H9 (cell line): ENCODE data around the gene CRIP2. TPM values are rescaled to one million over a fixed set of nuclear protein-coding genes. Genes with fewer than 3 reads are reported as not detected.

ENCODE experiments used
- DNase-seq: peaks from one replicate; pipeline ENCODE4 v3.0.0-alpha.2; 2017
- H2AFZ ChIP-seq: one replicate; pipeline ENCODE4 v1.6.1; 2013; ENCODE audit warnings: mild to moderate bottlenecking, low read length, control low read depth, moderate library complexity
- H2AK5ac ChIP-seq: 2 replicates; pipeline ENCODE4 v1.6.1; 2013; ENCODE audit warnings: low read length, control low read depth, mixed read lengths; ENCODE audit not compliant: insufficient read length
- H2BK120ac ChIP-seq: one replicate; pipeline ENCODE4 v1.6.1; 2013; ENCODE audit warnings: low read depth, mild to moderate bottlenecking, low read length, control low read depth, inconsistent platforms; ENCODE audit not compliant: poor library complexity, severe bottlenecking
- H2BK12ac ChIP-seq: 2 replicates; pipeline ENCODE4 v1.6.1; 2013; ENCODE audit warnings: low read length, control low read depth, mixed read lengths, low read depth; ENCODE audit not compliant: insufficient read length
- H2BK15ac ChIP-seq: 2 replicates; pipeline ENCODE4 v1.6.1; 2013; ENCODE audit warnings: low read depth, low read length, control low read depth
- H2BK20ac ChIP-seq: one replicate; pipeline ENCODE4 v1.6.1; 2013; ENCODE audit warnings: low read depth, mild to moderate bottlenecking, low read length, control low read depth, inconsistent platforms; ENCODE audit not compliant: poor library complexity, severe bottlenecking
- H2BK5ac ChIP-seq: 2 replicates; pipeline ENCODE4 v1.6.1; 2013; ENCODE audit warnings: low read length, control low read depth, mixed read lengths; ENCODE audit not compliant: insufficient read length
- H3K14ac ChIP-seq: 2 replicates; pipeline ENCODE4 v1.6.1; 2013; ENCODE audit warnings: low read length, control low read depth; ENCODE audit not compliant: insufficient read depth
- H3K18ac ChIP-seq: 2 replicates; pipeline ENCODE4 v1.6.1; 2013; ENCODE audit warnings: low read depth, mild to moderate bottlenecking, mixed read lengths, low read length, control low read depth; ENCODE audit not compliant: insufficient read length
- H3K23ac ChIP-seq: 2 replicates; pipeline ENCODE4 v1.6.1; 2013; ENCODE audit warnings: low read length, control low read depth, mixed read lengths, low read depth; ENCODE audit not compliant: insufficient read length
- H3K23me2 ChIP-seq: 2 replicates; pipeline ENCODE4 v1.6.1; 2013; ENCODE audit warnings: low read depth, mild to moderate bottlenecking, mixed read lengths, low read length, control low read depth; ENCODE audit not compliant: insufficient read length, poor library complexity, severe bottlenecking
- H3K27ac ChIP-seq: 2 replicates; pipeline ENCODE4 v1.5.1; 2013; ENCODE audit warnings: low read length, control low read depth, mixed read lengths, low read depth; ENCODE audit not compliant: insufficient read length
- H3K27me3 ChIP-seq: 2 replicates; pipeline ENCODE4 v1.6.1; 2013; ENCODE audit warnings: low read length, control low read depth, inconsistent platforms; ENCODE audit not compliant: insufficient read depth
- H3K4ac ChIP-seq: 2 replicates; pipeline ENCODE4 v1.6.1; 2013; ENCODE audit warnings: low read depth, mild to moderate bottlenecking, control low read depth, inconsistent platforms, low read length, moderate library complexity
- H3K4me1 ChIP-seq: 2 replicates; pipeline ENCODE4 v1.6.1; 2013; ENCODE audit warnings: low read length, control low read depth, inconsistent platforms; ENCODE audit not compliant: insufficient read depth
- H3K4me2 ChIP-seq: 2 replicates; pipeline ENCODE4 v1.6.1; 2013; ENCODE audit warnings: low read length, control low read depth, mixed read lengths; ENCODE audit not compliant: insufficient read length, insufficient read depth
- H3K56ac ChIP-seq: 2 replicates; pipeline ENCODE4 v1.6.1; 2013; ENCODE audit warnings: low read depth, mild to moderate bottlenecking, mixed read lengths, low read length, control low read depth; ENCODE audit not compliant: insufficient read length
- H3K79me1 ChIP-seq: 2 replicates; pipeline ENCODE4 v1.6.1; 2013; ENCODE audit warnings: low read depth, mild to moderate bottlenecking, moderate library complexity, low read length, control low read depth, inconsistent platforms; ENCODE audit not compliant: insufficient read depth, poor library complexity, severe bottlenecking
- H3K79me2 ChIP-seq: 2 replicates; pipeline ENCODE4 v1.6.1; 2013; ENCODE audit warnings: low read length, control low read depth, inconsistent platforms; ENCODE audit not compliant: insufficient read depth
- H3K9ac ChIP-seq: 2 replicates; pipeline ENCODE4 v1.6.1; 2013; ENCODE audit warnings: low read length, control low read depth, mixed read lengths; ENCODE audit not compliant: insufficient read length; ENCODE audit errors: extremely low read depth
- H3K9me3 ChIP-seq: one replicate; pipeline ENCODE4 v1.6.1; 2013; ENCODE audit warnings: low read depth, low read length, inconsistent platforms; ENCODE audit not compliant: control insufficient read depth
- H3T11ph ChIP-seq: one replicate; pipeline ENCODE4 v1.6.1; 2013; ENCODE audit warnings: mild to moderate bottlenecking, low read length, control low read depth, inconsistent platforms
- H4K20me1 ChIP-seq: one replicate; pipeline ENCODE4 v1.6.1; 2013; ENCODE audit not compliant: control insufficient read depth, insufficient read length, insufficient read depth
- H4K5ac ChIP-seq: 2 replicates; pipeline ENCODE4 v1.6.1; 2013; ENCODE audit warnings: low read depth, mild to moderate bottlenecking, mixed read lengths, low read length, control low read depth; ENCODE audit not compliant: insufficient read length
- H4K8ac ChIP-seq: replicated peaks from 2 replicates; pipeline ENCODE4 v1.6.1; 2013; ENCODE audit warnings: low read length, control low read depth, mixed read lengths, low read depth; ENCODE audit not compliant: insufficient read length
- H4K91ac ChIP-seq: 2 replicates; pipeline ENCODE4 v1.6.1; 2013; ENCODE audit warnings: low read depth, mild to moderate bottlenecking, moderate library complexity, mixed read lengths, low read length, control low read depth; ENCODE audit not compliant: insufficient read length
- H3K27ac Mint-ChIP-seq, 3 experiments: 2 replicates in 2 of 3; 3 replicates in 1 of 3; pipeline ENCODE4 v1.8.0; 2020 to 2021; ENCODE audit warnings: mixed read lengths in 3 of 3, mild to moderate bottlenecking in 1 of 3, moderate library complexity in 1 of 3
- H3K27me3 Mint-ChIP-seq: 2 replicates; pipeline ENCODE4 v1.8.0; 2021; ENCODE audit warnings: low read depth, mild to moderate bottlenecking, moderate library complexity, mixed read lengths
- H3K36me3 Mint-ChIP-seq, 3 experiments: 2 replicates in 2 of 3; 3 replicates in 1 of 3; pipeline ENCODE4 v1.8.0; 2020 to 2021; ENCODE audit warnings: low read depth in 3 of 3, mixed read lengths in 3 of 3; ENCODE audit not compliant: insufficient read depth in 1 of 3
- H3K4me1 Mint-ChIP-seq, 2 experiments: 2 replicates each; pipeline ENCODE4 v1.8.0; 2020; ENCODE audit warnings: mixed read lengths in 2 of 2
- H3K4me3 Mint-ChIP-seq, 2 experiments: 2 replicates in 1 of 2; 3 replicates in 1 of 2; pipeline ENCODE4 v1.8.0; 2020 to 2021; ENCODE audit warnings: mild to moderate bottlenecking in 2 of 2, mixed read lengths in 2 of 2, moderate library complexity in 1 of 2
- H3K9me3 Mint-ChIP-seq, 2 experiments: 2 replicates in 1 of 2; 3 replicates in 1 of 2; pipeline ENCODE4 v1.8.0; 2020; ENCODE audit warnings: mild to moderate bottlenecking in 2 of 2, mixed read lengths in 2 of 2, moderate library complexity in 1 of 2
- WGBS: extraction: QIAGEN DNeasy Blood & Tissue Kit; methylation state at CpG from one replicate; pipeline ENCODE4 v1.1.7; 2013; ENCODE audit warnings: missing lambda C conversion rate, low lambda C conversion rate, mixed read lengths; ENCODE audit not compliant: insufficient read length; ENCODE audit errors: extremely low coverage; 5-methylcytosine and 5-hydroxymethylcytosine counted together
- total RNA-seq: library from RNA; stranded (reverse); gene quantifications from 2 replicates; pipeline ENCODE4 v1.2.1, GENCODE V29; 2021
- TF ChIP-seq, protein P1 (sequence below): fragments of 200-600 bp; sonication (generic); conservative IDR thresholded peaks from 3 replicates; pipeline ENCODE4 v1.8.0; 2021; ENCODE audit warnings: antibody characterized with exemption, mild to moderate bottlenecking

Gene CRIP2
- total RNA-seq, 1 experiment from 2014 or later: 5.7 TPM

DNA sequence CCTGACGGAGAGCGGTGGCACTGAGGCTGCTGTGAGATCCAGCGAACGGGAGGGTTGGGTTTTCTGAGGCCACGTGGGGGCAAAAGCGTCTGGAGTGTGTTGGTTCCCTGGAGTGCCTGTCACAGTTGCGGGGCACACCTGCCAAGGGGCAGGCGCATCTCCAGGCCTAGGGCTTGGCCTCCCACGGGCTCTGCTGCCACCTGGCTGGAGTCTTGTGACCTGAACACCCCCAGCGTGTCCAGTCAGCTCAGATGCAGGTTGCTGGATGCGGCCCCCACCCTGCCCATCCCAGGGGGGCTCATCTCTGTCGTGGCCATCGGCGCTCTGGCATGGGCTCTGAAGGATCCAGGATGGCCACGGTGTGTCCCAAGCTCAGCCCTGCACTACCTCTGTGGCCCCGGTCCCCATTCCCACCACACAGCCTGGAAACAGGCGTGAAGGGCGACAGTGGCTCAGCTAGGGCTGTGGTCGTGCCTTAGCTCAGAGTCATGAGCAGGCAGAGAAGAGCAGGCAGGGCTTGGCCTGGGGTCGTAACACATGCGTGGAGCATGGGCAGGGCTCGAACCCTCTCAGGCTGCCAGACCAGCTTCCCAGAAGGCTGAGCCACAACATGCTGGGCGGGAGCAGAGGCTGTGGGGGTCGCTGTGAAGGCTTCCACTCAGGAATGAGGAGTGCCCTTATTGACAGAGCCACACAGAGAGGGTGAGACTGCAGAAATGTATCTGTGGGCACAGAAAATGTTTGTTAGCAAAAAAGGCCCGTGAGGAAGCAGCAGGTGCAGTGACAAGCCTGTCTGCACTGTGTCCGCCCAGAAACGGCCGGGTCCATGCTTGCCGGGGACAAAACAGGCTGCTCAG, 23.5 kb upstream of the CRIP2 start:
- Histone ChIP-seq H4K20me1 (no peaks in the 10 kb centered on the region), H3K23me2 (no peaks in the 10 kb centered on the region), H2BK15ac (no peak overlapping the region), H2BK120ac (no peak overlapping the region), H2AFZ (no peak overlapping the region), H3K27ac (no peak overlapping the region), H2AK5ac (no peak overlapping the region), H3K79me2 (no peaks in the 10 kb centered on the region), H3K56ac (no peak overlapping the region), H3K18ac (no peak overlapping the region), H4K8ac (no peak overlapping the region), H4K5ac (no peak overlapping the region), H3K9me3 (no peaks in the 10 kb centered on the region), H3K4ac (no peak overlapping the region), H4K91ac (no peak overlapping the region), H3K14ac (no peak overlapping the region), H3K27me3 (no peaks in the 10 kb centered on the region), H2BK20ac (no peak overlapping the region), H3K23ac (no peak overlapping the region), H3T11ph (no peak overlapping the region), H2BK12ac (no peak overlapping the region), H2BK5ac (no peak overlapping the region), H3K9ac (no peak overlapping the region), H3K79me1 (no peaks in the 10 kb centered on the region), H3K4me2 (no peak overlapping the region), H3K4me1 (no peaks in the 10 kb centered on the region)
- peaks cover 22 to 62% (median 57%) of the 10 kb centered on the region in 3 experiments; a peak in 6 of 7 replicates for H3K36me3 Mint-ChIP-seq
- H3K27ac Mint-ChIP-seq: no peak overlapping the region
- TF ChIP-seq, protein P1, sequence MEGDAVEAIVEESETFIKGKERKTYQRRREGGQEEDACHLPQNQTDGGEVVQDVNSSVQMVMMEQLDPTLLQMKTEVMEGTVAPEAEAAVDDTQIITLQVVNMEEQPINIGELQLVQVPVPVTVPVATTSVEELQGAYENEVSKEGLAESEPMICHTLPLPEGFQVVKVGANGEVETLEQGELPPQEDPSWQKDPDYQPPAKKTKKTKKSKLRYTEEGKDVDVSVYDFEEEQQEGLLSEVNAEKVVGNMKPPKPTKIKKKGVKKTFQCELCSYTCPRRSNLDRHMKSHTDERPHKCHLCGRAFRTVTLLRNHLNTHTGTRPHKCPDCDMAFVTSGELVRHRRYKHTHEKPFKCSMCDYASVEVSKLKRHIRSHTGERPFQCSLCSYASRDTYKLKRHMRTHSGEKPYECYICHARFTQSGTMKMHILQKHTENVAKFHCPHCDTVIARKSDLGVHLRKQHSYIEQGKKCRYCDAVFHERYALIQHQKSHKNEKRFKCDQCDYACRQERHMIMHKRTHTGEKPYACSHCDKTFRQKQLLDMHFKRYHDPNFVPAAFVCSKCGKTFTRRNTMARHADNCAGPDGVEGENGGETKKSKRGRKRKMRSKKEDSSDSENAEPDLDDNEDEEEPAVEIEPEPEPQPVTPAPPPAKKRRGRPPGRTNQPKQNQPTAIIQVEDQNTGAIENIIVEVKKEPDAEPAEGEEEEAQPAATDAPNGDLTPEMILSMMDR: no peak
- H3K27me3 Mint-ChIP-seq: no peaks in the 10 kb centered on the region
- DNase-seq: no peak
- no peaks in the 10 kb centered on the region for H3K4me1 Mint-ChIP-seq
- H3K9me3 Mint-ChIP-seq: no peaks in the 10 kb centered on the region; a peak in 1 of 5 replicates
- H3K4me3 Mint-ChIP-seq: no peak overlapping the region
- no CpG with 5 or more reads among the region's 29 CpGs for WGBS
